Measurements from ENCODE around the gene CDON.

The CDON gene

GRCh38 chr11:125959511-125959910 is 103.2 kb downstream of the CDON start:
- peaks cover 3% of the 10 kb centered on the region; the same call in 1 of the 2 replicates for H3K27me3 ChIP-seq (ENCODE audit: control insufficient read depth, low read length)
- H3K4me1 ChIP-seq (ENCODE audit: control insufficient read depth, low read length): no peaks in the 10 kb centered on the region
- no peaks in the 10 kb centered on the region for H3K79me2 ChIP-seq (ENCODE audit: control insufficient read depth, low read length)
- H3K4me2 ChIP-seq (ENCODE audit: low read length): no peak overlapping the region
- TF ChIP-seq, protein P1, sequence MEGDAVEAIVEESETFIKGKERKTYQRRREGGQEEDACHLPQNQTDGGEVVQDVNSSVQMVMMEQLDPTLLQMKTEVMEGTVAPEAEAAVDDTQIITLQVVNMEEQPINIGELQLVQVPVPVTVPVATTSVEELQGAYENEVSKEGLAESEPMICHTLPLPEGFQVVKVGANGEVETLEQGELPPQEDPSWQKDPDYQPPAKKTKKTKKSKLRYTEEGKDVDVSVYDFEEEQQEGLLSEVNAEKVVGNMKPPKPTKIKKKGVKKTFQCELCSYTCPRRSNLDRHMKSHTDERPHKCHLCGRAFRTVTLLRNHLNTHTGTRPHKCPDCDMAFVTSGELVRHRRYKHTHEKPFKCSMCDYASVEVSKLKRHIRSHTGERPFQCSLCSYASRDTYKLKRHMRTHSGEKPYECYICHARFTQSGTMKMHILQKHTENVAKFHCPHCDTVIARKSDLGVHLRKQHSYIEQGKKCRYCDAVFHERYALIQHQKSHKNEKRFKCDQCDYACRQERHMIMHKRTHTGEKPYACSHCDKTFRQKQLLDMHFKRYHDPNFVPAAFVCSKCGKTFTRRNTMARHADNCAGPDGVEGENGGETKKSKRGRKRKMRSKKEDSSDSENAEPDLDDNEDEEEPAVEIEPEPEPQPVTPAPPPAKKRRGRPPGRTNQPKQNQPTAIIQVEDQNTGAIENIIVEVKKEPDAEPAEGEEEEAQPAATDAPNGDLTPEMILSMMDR (IDR thresholded peaks at IDR 0.05; ENCODE audit: low read depth, low read length, poor library complexity, severe bottlenecking): no peak
- TF ChIP-seq EZH2phosphoT487 (IDR thresholded peaks at IDR 0.05; ENCODE audit: borderline replicate concordance, low read length): no peak
- H4K20me1 ChIP-seq (ENCODE audit: control insufficient read depth, insufficient read depth, low read depth, low read length): no peaks in the 10 kb centered on the region
- H3K36me3 ChIP-seq (ENCODE audit: control insufficient read depth, low read length): no peaks in the 10 kb centered on the region
- no peak overlapping the region for H3K27ac ChIP-seq (ENCODE audit: low read depth, low read length)
- H3K9me3 ChIP-seq (ENCODE audit: control insufficient read depth, insufficient read depth, low read length): no peaks in the 10 kb centered on the region
- H3K9me2 ChIP-seq (replicated peaks; ENCODE audit: control insufficient read depth, low read length): no peaks in the 10 kb centered on the region
- H3F3A ChIP-seq (ENCODE audit: control insufficient read depth, insufficient read depth): no peaks in the 10 kb centered on the region
- H3K4me3 ChIP-seq (ENCODE audit: low read length): no peak overlapping the region

DNA sequence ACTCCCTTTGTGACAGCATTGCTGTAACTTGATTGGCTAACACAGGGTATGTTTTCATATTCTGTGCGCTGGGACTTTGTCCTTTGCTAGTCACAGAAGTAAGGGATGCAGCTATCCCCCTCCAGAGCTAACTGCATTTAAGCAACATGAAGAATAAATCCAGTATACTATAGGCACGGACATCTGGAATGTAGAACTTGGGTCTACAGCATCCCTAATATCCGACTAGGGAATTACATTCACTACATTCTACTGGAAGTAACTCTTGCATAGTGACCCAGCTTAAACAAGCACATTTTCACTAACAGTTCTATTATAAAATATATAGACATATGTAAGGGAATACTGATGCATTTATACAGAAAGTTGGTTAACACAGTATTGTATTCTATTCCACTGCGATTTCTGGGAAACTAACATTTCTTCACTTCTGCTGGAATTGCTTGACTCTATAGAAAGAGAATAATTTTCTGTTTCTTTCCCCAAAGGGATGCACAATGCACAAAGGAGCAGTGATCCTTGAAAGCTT is 103.7 kb downstream of the CDON start:
- no peaks in the 10 kb centered on the region for H4K20me1 ChIP-seq (ENCODE audit: control insufficient read depth, insufficient read depth, low read depth, low read length)

DNA sequence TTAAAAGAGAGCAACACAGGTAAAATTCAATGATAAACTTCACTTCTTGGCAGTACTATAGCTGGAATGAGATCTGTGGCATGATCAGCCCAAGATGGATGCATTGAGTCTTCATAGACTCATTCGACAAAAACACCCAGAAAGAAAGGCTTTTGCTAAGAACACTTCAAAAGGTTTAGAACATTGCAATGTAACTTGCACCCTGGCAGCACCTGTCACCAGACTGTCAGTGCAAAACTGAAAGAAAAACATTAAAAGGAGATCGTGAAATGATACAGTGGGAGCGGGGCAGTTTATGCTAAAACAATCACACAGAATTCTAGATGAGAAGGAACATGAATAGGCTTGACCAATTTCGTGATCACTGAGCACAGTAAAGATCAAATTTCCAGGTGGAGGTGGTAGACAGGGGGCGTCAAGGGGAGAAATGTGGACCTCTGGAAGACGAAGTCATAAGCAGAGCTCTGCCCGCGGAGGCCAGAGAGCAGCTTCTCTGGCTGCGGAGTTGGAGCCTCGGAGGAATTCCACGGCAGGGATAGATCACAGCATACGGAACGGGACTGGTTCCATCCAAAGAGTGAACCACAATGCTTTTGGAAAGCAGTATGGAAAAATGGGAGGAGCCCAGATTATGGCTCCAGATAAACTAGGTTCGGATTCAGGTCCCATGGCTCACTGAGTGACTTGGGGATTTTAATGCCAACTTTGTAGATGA is 104.9 kb downstream of the CDON start:
- no peaks in the 10 kb centered on the region for H3K36me3 ChIP-seq (ENCODE audit: control insufficient read depth, low read length)
- no peaks in the 10 kb centered on the region for H3F3A ChIP-seq (ENCODE audit: control insufficient read depth, insufficient read depth)
- no peak overlapping the region for H3K27ac ChIP-seq (ENCODE audit: low read depth, low read length)
- H3K9me2 ChIP-seq (replicated peaks; ENCODE audit: control insufficient read depth, low read length): no peaks in the 10 kb centered on the region
- H3K27me3 ChIP-seq (ENCODE audit: control insufficient read depth, low read length): peaks cover 3% of the 10 kb centered on the region; the same call in 1 of the 2 replicates
- no peaks in the 10 kb centered on the region for H4K20me1 ChIP-seq (ENCODE audit: control insufficient read depth, insufficient read depth, low read depth, low read length)
- H3K4me2 ChIP-seq (ENCODE audit: low read length): no peak overlapping the region
- no peak overlapping the region for H3K4me3 ChIP-seq (ENCODE audit: low read length)
- TF ChIP-seq EZH2phosphoT487 (IDR thresholded peaks at IDR 0.05; ENCODE audit: borderline replicate concordance, low read length): no peak
- TF ChIP-seq, protein P1 (IDR thresholded peaks at IDR 0.05; ENCODE audit: low read depth, low read length, poor library complexity, severe bottlenecking): no peak
- no peaks in the 10 kb centered on the region for H3K9me3 ChIP-seq (ENCODE audit: control insufficient read depth, insufficient read depth, low read length)
- H3K79me2 ChIP-seq (ENCODE audit: control insufficient read depth, low read length): no peaks in the 10 kb centered on the region
- H3K4me1 ChIP-seq (ENCODE audit: control insufficient read depth, low read length): no peaks in the 10 kb centered on the region

More for the DNA sequence above, 103.7 kb downstream of the CDON start:
- H3K79me2 ChIP-seq (ENCODE audit: control insufficient read depth, low read length): no peaks in the 10 kb centered on the region
- H3K27me3 ChIP-seq (ENCODE audit: control insufficient read depth, low read length): peaks cover 3% of the 10 kb centered on the region; the same call in 1 of the 2 replicates
- no peaks in the 10 kb centered on the region for H3F3A ChIP-seq (ENCODE audit: control insufficient read depth, insufficient read depth)
- no peaks in the 10 kb centered on the region for H3K9me2 ChIP-seq (replicated peaks; ENCODE audit: control insufficient read depth, low read length)
- no peaks in the 10 kb centered on the region for H3K9me3 ChIP-seq (ENCODE audit: control insufficient read depth, insufficient read depth, low read length)
- H3K36me3 ChIP-seq (ENCODE audit: control insufficient read depth, low read length): no peaks in the 10 kb centered on the region
- no peak overlapping the region for H3K4me2 ChIP-seq (ENCODE audit: low read length)
- H3K27ac ChIP-seq (ENCODE audit: low read depth, low read length): no peak overlapping the region
- H3K4me3 ChIP-seq (ENCODE audit: low read length): no peak overlapping the region
- no peak for TF ChIP-seq EZH2phosphoT487 (IDR thresholded peaks at IDR 0.05; ENCODE audit: borderline replicate concordance, low read length)
- TF ChIP-seq, protein P1 (IDR thresholded peaks at IDR 0.05; ENCODE audit: low read depth, low read length, poor library complexity, severe bottlenecking): no peak
- no peaks in the 10 kb centered on the region for H3K4me1 ChIP-seq (ENCODE audit: control insufficient read depth, low read length)

All from DOHH2 (cell line).